ENCODE results near the gene TCF23. TPM values are rescaled to one million over a fixed set of nuclear protein-coding genes. Genes with fewer than 3 reads are reported as not detected.
A peak's percentile ranks its signal among the peaks of the same experiment; 100 is the strongest.

The TCF23 gene
- polyA plus RNA-seq, 3 donors, result not detected

GRCh38 chr2:27131429-27131828 lies 17.4 kb upstream of the TCF23 start:
- Histone ChIP-seq H3K9ac (ENCODE audit: insufficient read depth, low read length, poor library complexity, severe bottlenecking) (no peak overlapping the region), H3K4me1 (ENCODE audit: control insufficient read depth in 1 of 2, insufficient read depth in 2 of 2, low read length in 2 of 2) (peaks cover 19% of the 10 kb centered on the region in 2 donors), H3K9me3 (replicated peaks in 1 of 2; ENCODE audit: control insufficient read depth in 1 of 2, insufficient read depth in 1 of 2, low read length in 2 of 2) (no peaks in the 10 kb centered on the region), H3K79me2 (ENCODE audit: insufficient read depth, low read length) (peaks cover 18% of the 10 kb centered on the region), H3K36me3 (replicated peaks in 1 of 2; ENCODE audit: control insufficient read depth in 1 of 2, insufficient read depth in 2 of 2, low read length in 2 of 2) (peaks cover 33 to 43% of the 10 kb centered on the region in 2 donors), H3K4me3 (replicated peaks in 1 of 3; ENCODE audit: low read depth in 2 of 3, low read length in 3 of 3) (no peak overlapping the region), H3K27ac (ENCODE audit: low read depth in 1 of 2, low read length in 2 of 2) (peak overlapping the region in 1 of 2 donors; percentile 8), H4K20me1 (ENCODE audit: insufficient read depth, low read length) (peaks cover 19% of the 10 kb centered on the region), H3K27me3 (ENCODE audit: control insufficient read depth in 2 of 2, insufficient read depth in 2 of 2, low read length in 2 of 2) (no peaks in the 10 kb centered on the region), H2AFZ (ENCODE audit: insufficient read depth, low read depth, low read length, poor library complexity, severe bottlenecking) (no peak overlapping the region), H3K4me2 (replicated peaks; ENCODE audit: extremely low read depth, low read length, poor library complexity, severe bottlenecking) (no peak overlapping the region)
- Mint-ChIP-seq H3K36me3 (peaks cover 40 to 43% of the 10 kb centered on the region in 2 donors), H3K4me1 (peaks cover 18% of the 10 kb centered on the region), H3K27me3 (ENCODE audit: low read depth in 3 of 3) (peaks cover 0 to 4% (median 2%) of the 10 kb centered on the region in 3 donors), H3K9me3 (peaks cover 0 to 2% (median 0%) of the 10 kb centered on the region in 7 donors), H3K4me3 (no peak overlapping the region), H3K27ac (peak overlapping the region in 4 of 7 donors; percentile 32 to 52 (median 44))
- no peak for DNase-seq
- 98% methylated on average over 11 of the region's 11 CpGs for WGBS (ENCODE audit: insufficient coverage)
- TF ChIP-seq CTCF (IDR thresholded peaks at IDR 0.05), result no peak
- intact Hi-C loops (cut with micrococcal nuclease), result loop anchor here (5.0 kb wide), 1 partner anchor 34 kb away; no protein-coding TSS in a partner anchor

- DNase-seq, result peak in 2 of 3 donors; percentile 18 to 45
- peak overlapping the region; percentile 88 to 95 for H3K4me3 Mint-ChIP-seq
- H4K20me1 ChIP-seq (ENCODE audit: insufficient read depth, low read length), result peaks cover 19% of the 10 kb centered on the region
- no peaks in the 10 kb centered on the region for H3K27me3 ChIP-seq (ENCODE audit: control insufficient read depth in 2 of 2, insufficient read depth in 2 of 2, low read length in 2 of 2)
- H2AFZ ChIP-seq (ENCODE audit: insufficient read depth, low read depth, low read length, poor library complexity, severe bottlenecking), result peak overlapping the region; percentile 81
- H3K4me3 ChIP-seq (replicated peaks in 1 of 3; ENCODE audit: low read depth in 2 of 3, low read length in 3 of 3), result peak overlapping the region; percentile 77 to 98 (median 81)
- intact Hi-C loops (cut with micrococcal nuclease), result loop anchor here (2.0 to 5.0 kb wide), 2 partner anchors 36 to 83 kb away; partner anchors contain the start of gene CAD (in 1 of the 2)
- peaks cover 33 to 43% of the 10 kb centered on the region in 2 donors for H3K36me3 ChIP-seq (replicated peaks in 1 of 2; ENCODE audit: control insufficient read depth in 1 of 2, insufficient read depth in 2 of 2, low read length in 2 of 2)
- 60% methylated on average over 11 of the region's 14 CpGs for WGBS (ENCODE audit: insufficient coverage)
- H3K9me3 Mint-ChIP-seq, result no peaks in the 10 kb centered on the region
- peak overlapping the region; percentile 34 to 95 for H3K27ac ChIP-seq (ENCODE audit: low read depth in 1 of 2, low read length in 2 of 2)
- H3K4me1 Mint-ChIP-seq, result peaks cover 18% of the 10 kb centered on the region
- peak overlapping the region; percentile 93 for H3K4me2 ChIP-seq (replicated peaks; ENCODE audit: extremely low read depth, low read length, poor library complexity, severe bottlenecking)
- H3K4me1 ChIP-seq (ENCODE audit: control insufficient read depth in 1 of 2, insufficient read depth in 2 of 2, low read length in 2 of 2), result peaks cover 19% of the 10 kb centered on the region in 2 donors
- peaks cover 40 to 43% of the 10 kb centered on the region in 2 donors for H3K36me3 Mint-ChIP-seq
- no peaks in the 10 kb centered on the region for H3K9me3 ChIP-seq (replicated peaks in 1 of 2; ENCODE audit: control insufficient read depth in 1 of 2, insufficient read depth in 1 of 2, low read length in 2 of 2)
- H3K27me3 Mint-ChIP-seq (ENCODE audit: low read depth in 3 of 3), result peaks cover 0 to 7% (median 4%) of the 10 kb centered on the region in 3 donors
- peaks cover 18% of the 10 kb centered on the region for H3K79me2 ChIP-seq (ENCODE audit: insufficient read depth, low read length)
- H3K9ac ChIP-seq (ENCODE audit: insufficient read depth, low read length, poor library complexity, severe bottlenecking), result peak overlapping the region; percentile 99
- peak overlapping the region; percentile 75 to 96 (median 89) for H3K27ac Mint-ChIP-seq
- no peak for TF ChIP-seq CTCF (IDR thresholded peaks at IDR 0.05)
Observed at GRCh38 chr2:27133195-27133875, 15.5 kb upstream of the TCF23 start.
